GM19025 (cell line): ENCODE data around the gene TIGD3.

Experiments
- ATAC-seq: cut with Tn5 transposase; IDR thresholded peaks from one replicate; pipeline ENCODE4 v1.9.1; 2021; ENCODE audit warnings: mild to moderate bottlenecking, low read depth, moderate library complexity; ENCODE audit not compliant: unreplicated experiment

TIGD3 gene, protein sequence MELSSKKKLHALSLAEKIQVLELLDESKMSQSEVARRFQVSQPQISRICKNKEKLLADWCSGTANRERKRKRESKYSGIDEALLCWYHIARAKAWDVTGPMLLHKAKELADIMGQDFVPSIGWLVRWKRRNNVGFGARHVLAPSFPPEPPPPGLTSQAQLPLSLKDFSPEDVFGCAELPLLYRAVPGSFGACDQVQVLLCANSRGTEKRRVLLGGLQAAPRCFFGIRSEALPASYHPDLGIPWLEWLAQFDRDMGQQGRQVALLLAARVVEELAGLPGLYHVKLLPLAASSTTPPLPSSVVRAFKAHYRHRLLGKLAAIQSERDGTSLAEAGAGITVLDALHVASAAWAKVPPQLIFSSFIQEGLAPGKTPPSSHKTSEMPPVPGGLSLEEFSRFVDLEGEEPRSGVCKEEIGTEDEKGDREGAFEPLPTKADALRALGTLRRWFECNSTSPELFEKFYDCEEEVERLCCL

DNA sequence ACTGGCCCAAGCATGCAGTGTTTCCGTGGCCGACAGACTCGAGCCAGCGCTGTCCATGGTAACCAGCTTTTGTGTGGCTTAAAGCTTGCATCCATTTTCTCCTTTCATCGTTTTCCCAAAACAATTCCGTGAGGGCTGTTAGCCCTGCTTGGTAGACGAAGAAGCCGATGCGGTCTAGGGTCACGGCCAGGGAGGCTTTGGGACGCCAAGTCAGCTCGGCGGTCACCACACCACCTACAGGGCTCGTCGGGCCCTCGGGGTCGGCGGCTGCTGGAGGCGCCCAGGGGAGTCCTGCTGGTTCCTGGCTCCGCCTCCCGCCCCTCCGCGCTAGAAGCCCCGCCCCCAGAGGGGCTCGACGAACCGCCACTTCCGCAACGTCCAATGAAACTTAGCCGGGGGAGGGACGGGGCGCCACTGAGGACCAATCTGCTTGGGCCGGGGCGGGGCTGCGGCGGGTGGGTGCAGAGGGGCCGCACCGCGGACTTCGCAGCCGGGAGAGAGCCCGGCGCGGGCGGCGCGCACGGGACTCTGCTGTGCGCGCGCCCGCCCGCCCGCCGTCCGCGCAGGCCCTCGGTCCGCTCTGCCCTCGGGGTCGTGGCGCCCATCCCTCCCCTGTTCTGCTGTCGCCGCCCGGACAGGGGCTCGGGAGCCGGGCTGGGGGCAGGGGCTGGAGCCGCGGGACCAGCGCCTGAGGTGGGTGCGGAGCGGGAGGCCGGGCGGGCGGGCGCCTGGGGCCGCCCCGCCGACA is at the start of gene TIGD3:
TSS of gene TIGD3 (plus strand) at position 487 of the 748 bp plus-strand sequence. CDS start 1,058 bp downstream, outside the sequence.
- ATAC-seq = peak; percentile 89

DNA sequence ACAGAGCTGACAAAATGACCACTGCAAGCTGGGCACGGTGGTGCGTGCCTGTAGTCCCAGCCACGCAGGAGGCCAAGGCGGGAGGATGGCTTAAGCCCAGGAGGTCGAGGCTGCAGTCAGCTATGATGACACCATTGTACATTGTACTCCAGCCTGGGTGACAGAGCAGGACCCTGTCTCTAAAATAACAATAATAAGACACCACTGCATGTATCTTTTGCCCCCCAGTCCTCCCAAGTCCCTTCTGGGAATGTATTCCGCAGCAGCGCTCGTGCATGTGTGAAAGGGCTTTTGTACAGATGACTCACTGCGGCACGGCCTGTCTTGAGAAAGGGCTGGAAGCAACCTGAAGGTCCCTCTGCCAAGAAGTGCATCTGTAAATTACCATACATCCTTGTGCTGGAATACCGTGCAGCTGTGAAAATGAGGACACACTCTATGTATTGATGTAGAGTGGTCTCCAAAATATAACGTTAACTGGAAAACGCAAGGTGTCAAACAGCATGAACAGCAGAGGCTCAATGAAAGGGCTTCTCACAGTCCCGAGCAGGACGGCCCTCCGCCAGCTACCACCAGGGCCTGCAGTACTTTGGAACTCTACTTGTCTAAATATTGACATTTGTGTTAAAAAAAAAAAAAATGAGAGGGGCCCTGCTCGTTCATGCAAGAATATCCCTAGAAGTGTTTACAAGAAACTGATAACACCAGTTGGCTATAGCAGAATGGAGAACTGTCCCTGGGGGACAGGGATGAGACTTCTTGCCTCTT is 48.9 kb upstream of the TIGD3 start:
- ATAC-seq = no peak

DNA sequence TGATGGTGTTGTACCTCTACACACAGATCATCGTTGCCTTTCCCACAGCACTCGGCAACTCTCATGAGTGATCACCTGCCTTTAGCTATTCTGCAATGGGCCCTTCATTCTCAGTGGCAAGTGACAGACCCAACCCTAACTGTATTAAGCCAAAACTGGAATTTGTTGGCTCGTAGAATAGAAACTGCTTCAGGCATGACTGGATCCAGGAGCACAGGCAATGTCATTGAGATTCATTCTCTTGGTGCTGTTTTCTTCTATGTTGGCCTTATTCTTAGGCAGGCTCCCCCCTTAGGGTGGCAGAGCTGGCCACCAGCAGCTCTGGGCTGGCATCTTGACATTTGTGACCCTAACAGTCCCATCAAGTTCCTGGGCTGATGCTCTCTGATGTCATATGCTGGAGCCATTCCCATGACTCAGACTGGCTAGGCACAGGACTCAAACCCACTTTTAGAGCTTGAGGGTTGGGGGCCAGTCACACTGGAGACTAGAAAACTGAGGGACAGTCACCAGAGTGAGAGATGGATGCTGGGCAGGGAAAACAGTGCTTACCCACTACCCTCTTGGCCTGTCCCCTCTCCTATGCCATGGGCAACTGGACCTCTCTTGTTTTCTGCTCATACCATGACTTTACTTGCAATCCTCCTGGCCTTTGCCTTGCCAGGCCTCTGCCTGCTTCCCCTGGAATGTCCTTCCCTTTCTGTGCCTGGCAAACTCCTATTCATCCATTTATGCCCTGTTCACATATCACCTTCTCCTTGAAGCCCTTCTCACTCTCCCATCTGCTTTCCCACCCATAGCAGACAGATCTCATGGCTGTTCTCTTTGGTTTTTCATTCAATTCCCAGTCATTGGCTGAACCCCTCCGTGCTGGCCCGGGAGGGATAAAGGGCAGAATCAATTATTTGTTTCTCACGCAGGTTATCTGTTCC is 47.0 kb upstream of the TIGD3 start:
- ATAC-seq = no peak

DNA sequence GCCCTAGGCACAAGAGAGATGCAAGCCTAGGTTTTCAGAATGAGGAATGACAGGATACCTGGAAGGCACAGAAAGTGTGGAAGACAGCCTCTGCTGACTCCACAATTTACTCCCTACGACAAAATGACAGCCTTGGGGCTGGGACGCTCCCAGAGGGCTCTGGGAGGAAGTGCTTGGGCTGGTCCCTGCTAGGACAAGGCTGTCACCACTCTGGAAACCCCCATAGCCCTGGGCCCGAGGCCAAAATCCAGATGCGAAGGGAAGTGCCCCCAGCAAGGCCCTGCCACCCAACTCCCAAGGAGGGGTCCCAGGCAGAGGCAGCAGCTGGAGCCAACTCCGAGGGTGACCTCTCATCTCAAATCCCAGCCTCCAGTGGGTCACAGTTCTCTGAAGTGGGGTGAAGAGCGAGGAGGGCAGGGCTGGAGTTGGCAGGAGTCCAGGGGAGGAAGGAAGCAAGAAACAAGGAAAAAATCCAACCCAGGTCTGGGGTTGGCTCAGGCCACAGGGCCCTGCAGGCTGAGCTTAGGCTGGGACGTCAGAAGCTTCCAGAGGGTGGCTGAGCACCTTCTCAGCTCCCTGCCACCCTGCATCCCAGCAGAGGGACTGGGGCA is 46.2 kb upstream of the TIGD3 start:
- ATAC-seq = no peak

DNA sequence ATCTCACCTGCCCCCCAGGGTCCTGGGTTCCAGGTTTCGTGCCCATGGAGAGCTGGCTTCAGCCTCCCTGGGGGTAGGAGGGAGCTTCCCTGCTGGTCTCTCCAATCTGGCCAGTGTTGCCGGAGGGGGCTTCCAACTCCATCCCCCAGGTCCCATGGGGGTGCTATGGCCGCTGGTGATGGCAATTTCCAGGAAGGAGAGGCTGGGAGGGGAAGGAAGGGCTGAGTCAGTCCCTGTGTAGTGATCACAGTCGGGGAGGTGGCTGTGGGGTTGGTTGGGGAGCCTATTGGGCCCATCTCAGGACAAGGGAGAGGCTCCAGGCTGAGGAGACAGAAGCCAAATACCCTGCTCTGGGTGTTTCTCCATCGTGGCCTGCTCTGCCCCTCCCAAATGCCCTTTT is 45.5 kb upstream of the TIGD3 start:
- ATAC-seq = no peak

DNA sequence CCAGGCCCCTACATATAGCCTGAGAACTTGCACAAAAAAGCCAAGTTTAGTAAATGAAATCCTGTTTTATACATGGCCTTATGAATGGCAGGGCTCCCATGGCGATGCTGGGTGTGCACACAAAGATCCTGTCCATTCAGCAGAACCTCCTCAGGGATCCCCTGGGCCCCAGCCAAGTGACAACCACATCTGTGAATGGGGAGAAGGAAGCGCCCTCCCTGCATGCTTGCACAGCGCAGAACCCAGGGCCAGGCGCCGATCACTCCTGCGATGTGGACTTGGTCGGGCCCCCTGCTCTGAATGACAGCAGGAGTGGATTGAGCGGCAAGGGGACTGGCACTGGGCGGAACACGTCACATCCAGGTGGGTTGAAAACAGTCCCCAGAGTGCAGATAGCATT is 44.3 kb upstream of the TIGD3 start:
- ATAC-seq = no peak

DNA sequence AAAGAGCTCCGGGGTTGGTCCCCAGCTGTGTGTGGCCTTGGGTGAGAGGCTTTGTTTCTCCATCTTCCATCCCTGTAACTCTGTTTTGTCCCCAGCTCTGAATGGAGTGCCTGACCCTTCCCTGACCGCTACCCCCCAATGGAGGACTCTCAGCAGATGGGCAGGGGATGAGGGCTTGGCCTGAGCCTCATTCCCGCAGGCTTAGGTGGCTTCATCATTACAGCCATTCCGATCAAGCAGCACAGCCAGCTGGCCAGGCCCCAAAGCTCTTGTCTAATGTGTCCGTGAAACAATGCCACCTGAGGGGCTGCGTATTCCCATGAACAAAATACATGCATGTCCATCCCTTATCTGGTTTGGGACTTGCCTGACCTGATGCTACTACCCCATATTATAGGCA is 43.8 kb upstream of the TIGD3 start:
- no peak for ATAC-seq

DNA sequence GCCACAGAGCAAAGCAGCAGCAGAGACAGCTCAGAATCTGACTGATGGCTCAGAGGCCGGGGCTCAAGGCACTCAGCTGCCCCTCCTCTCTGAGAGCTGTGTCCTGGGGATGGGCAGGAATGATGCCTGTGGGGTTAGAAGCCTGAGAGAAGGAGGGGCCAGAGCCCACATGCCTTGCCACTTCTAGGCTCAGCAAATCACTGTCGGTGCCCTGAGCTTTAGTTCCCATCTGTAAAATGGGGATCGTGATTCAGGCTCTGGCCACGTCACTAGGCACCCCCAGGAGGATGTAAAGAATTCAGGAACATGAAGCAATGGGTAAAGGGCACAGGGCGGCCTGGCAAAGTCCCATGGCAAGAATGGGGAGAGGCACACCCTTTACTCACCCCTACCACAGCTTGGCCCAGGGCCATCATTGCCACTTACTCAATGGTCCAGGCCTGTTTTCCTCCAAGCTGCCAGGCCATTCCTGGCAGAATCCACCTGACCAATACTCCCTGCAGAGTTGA is 43.3 kb upstream of the TIGD3 start:
- ATAC-seq = no peak

DNA sequence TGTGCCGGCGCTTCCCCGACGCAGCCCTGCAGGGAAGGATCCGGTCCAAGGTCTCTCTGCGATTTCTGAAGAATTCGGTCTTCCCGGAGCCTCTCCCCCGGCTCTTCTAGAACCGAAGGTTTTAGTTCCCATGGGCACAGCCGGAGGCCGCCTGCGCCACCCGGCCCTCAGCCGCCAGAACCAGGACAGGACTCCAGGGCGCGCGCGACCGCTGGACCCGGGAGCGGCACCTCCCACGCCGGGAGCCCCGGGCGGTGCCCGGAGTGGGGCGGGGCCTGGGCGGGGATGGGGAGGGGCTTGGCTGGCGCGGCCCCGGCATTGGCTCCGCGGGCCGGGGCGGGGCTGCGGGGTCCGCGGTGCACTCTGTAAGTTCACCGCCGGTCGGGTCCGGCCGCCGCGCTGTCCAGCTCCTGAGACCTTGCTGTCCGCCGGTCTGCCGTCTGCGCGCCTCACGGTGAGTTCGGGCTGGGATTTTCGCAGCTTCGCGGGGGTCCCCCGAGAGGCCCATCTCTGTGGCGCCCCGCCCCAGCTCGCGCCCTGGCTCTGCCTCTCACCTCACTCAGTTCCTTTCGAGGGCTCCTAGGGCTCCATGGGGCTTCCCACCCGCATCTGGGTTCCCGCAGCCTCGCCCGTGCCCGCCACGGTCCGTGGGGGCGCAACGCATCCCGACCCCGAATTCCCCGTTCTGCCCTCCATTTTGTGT is 39.9 kb upstream of the TIGD3 start, which contains the start of gene CDC42EP2:
TSS of gene CDC42EP2 (plus strand) at position 366 of the 703 bp plus-strand sequence. CDS start 6,033 bp downstream, outside the sequence.
- peak; percentile 77 for ATAC-seq

DNA sequence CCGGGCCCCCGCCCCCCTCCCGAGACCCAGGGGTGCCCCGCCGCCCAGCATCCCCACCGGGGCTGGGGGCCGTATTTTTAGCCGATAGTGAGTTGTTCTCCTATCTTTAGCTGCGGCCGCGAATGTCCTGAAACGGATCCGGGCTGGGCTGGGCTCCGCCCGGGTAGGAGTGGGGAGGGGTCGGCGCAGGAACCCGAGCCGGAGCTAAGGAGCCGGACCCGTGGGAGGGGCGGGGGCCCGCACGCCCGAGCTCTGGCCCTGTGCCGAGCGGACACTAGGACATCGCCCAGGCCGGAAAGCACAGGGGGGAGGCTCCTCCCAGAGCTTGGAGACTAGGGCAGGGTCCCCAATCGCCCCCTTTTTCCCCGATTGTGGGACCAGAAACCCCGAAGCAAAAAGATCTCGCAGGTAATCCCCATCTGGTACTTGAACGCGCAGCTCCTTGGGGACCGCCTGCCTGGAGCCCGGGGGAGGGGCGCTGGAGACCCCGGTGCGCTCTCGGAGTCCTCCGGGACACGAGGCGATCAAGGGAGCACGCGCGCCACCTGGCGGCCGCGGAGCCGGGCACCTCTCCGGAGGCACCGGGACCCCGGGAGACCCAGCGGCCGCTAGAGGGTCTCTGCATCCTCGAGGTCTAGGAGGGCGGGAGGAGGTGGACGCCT is 39.2 kb upstream of the TIGD3 start:
- no peak for ATAC-seq

DNA sequence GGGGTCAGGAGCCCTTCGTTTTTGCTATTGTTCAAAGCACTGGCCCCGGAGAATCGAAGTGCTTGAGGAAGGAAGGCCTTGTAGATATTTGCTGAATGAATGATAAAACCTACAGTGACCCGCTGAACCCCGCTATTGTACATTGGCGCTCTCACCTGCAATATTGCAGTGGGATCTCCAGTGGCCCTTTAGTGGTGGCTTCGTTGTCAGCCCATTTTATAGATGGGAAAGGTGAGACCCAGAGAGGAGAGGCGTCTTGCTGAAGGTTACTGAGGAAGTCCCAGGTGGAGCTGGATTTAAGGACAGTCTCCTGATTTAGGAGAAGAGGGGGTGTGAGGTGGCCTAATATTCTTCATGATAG is 38.7 kb upstream of the TIGD3 start:
- ATAC-seq = no peak

DNA sequence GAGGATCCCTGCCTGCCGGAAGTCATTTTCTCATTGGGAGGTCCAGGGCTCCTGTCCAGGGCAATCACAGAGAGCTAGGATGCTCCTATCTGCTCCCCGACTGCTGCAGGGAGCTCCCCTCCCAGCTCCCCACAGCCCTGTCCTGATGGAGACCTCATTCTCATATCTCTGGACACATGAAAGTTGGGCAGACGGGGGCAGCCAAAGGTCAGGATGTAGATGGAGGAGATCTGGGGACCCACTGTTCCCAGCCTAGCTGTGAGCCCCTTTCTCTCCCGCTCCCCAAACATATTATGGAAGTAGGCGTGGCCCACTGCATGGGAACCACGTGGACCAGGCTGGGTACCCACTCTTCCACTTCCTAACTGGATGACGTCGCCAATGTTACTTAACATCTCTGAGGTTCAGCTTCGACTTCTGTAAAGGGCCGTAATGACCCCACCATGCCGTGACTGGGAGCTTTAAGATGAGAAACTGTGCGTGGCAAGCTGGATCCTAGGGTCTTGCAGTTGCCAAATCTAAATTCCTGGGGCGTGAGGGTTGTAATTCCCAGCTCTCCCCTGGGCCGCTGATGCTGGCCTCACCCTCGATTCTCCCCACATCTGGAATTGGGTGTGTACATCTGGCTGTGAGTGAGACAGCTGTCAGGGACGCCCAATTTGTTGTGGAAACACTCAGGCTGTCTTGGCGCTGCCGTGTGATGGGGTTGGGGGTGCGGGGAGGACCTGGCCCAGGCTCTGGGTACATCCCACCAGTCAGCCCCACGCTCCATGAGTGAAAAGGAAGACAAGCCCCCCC is 38.1 kb upstream of the TIGD3 start:
- ATAC-seq = no peak

DNA sequence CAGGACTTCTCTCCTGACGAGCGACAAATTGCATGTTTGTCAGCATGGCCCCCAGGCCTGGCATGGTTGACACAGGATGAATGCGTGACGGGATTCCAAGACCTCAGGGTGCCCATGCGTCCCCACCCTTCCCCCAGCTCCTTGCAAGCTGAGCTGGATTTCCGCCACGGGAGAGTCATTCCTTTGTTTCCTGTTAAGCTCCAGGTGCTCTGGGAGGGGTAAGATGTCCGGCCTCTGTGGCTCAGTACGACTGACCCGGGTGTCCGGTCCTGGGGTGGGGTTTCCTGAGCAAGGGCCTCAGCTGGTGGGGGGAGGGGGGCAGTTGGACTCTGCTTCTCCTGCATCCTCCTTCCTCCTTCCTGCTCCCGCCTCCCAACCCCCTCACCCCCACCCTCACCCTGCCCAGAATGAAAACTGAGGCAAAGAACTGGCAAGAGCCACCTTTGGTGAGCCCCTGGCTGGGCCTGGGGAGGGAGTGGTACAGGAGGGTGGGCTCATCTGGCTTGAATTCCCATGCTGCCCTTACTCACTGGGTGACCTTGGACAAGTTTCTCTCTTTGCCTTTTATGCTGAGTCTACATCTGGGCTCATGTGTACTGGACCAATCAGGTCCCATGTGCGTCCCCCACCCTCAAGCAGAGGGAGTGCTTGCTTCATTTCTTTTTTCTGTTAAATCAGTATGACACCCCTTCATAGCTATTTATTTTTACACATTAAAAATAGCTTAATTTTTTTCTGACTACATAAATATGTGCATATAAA is 37.3 kb upstream of the TIGD3 start:
- no peak for ATAC-seq

DNA sequence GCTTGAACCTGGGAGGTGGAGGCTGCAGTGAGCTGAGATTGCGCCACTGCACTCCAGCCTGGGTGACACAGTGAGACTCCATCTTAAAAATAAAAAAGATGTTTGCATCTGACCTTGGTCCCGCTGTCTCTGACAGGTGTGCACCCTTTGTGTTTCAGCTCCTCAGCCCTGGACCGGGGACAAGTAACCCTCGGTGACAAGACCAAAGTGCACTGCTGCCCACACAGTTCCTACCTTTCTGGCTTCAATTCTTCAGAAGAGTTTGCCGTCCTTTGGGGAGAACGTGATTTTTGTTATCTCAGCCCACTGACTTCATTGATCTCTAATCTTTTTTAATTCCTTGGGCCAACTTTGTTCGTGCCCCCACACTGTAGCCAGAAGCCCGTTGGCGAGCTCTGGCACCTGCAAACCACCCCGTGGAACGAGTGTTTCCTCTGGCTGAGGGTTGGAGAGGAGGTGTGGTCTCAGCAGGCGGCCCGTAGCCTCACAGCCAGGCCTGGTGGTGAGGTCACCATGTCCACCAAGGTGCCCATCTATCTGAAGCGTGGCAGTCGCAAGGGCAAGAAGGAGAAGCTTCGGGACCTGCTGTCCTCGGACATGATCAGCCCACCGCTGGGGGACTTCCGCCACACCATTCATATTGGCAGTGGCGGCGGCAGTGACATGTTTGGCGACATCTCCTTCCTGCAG is 34.0 kb upstream of the TIGD3 start:
- ATAC-seq = no peak

DNA sequence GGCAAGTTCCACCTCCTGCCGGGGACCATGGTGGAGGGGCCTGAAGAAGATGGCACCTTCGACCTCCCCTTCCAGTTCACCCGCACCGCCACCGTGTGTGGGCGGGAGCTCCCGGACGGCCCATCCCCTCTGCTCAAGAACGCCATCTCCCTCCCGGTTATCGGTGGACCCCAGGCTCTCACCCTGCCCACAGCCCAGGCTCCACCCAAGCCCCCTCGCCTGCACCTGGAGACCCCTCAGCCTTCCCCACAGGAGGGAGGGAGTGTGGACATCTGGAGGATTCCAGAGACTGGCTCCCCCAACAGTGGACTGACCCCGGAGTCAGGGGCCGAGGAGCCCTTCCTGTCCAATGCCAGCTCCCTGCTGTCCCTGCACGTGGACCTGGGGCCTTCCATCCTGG is 33.5 kb upstream of the TIGD3 start:
- ATAC-seq = no peak
